Liver (tissue), 9 donors: ENCODE measurements around the gene TMEM131. TPM values are rescaled to one million over a fixed set of nuclear protein-coding genes. Genes with fewer than 3 reads are reported as not detected.
"Not testable (repeated sequence)": the region's sequence is repeated elsewhere in the genome, so short reads cannot be mapped to it uniquely, and the experiment has no call there.

Experiments
- DNase-seq: peaks from one replicate; pipeline ENCODE4 v3.0.0-alpha.2; 2017; ENCODE audit warnings: low spot score
- H3K27ac ChIP-seq, 2 donors: one replicate each; pipeline ENCODE4 v1.7.0; 2013; ENCODE audit warnings: inconsistent platforms in 2 of 2, low read length in 2 of 2, control low read depth in 1 of 2, low read depth in 1 of 2, mild to moderate bottlenecking in 1 of 2
- H3K27me3 ChIP-seq, 4 donors: one replicate each; pipeline versions ENCODE4 v1.6.1 to v1.7.0; 2013; ENCODE audit warnings: low read length in 3 of 4, inconsistent platforms in 1 of 4, mild to moderate bottlenecking in 1 of 4, moderate library complexity in 1 of 4; ENCODE audit not compliant: control insufficient read depth in 4 of 4, insufficient read depth in 4 of 4
- H3K36me3 ChIP-seq, 4 donors: one replicate each; pipeline versions ENCODE4 v1.6.1 to v1.7.0; 2013; ENCODE audit warnings: low read length in 3 of 4, mild to moderate bottlenecking in 3 of 4, low read depth in 1 of 4, moderate library complexity in 1 of 4; ENCODE audit not compliant: control insufficient read depth in 4 of 4, insufficient read depth in 3 of 4
- H3K4me1 ChIP-seq, 4 donors: one replicate each; pipeline versions ENCODE4 v1.6.1 to v1.7.0; 2013; ENCODE audit warnings: low read length in 3 of 4, mild to moderate bottlenecking in 3 of 4, moderate library complexity in 1 of 4; ENCODE audit not compliant: control insufficient read depth in 4 of 4, insufficient read depth in 4 of 4
- H3K4me3 ChIP-seq, 3 donors: one replicate each; pipeline versions ENCODE4 v1.6.1 to v1.7.0; 2013; ENCODE audit warnings: low read length in 3 of 3, control low read depth in 1 of 3, low read depth in 1 of 3, mild to moderate bottlenecking in 1 of 3
- H3K9ac ChIP-seq, 2 donors: one replicate each; pipeline ENCODE4 v1.7.0; 2013; ENCODE audit warnings: low read length in 2 of 2, mild to moderate bottlenecking in 2 of 2, moderate library complexity in 2 of 2, control low read depth in 1 of 2, low read depth in 1 of 2
- H3K9me3 ChIP-seq, 4 donors: one replicate each; pipeline versions ENCODE4 v1.6.1 to v1.7.0; 2013; ENCODE audit warnings: low read length in 3 of 4; ENCODE audit not compliant: control insufficient read depth in 4 of 4
- ATF3 ChIP-seq: IDR thresholded peaks from 2 replicates; pipeline ENCODE4 v1.6.1; 2016; ENCODE audit warnings: antibody characterized with exemption
- CTCF ChIP-seq: fragments of 150-350 bp; IDR thresholded peaks from 2 replicates; pipeline ENCODE4 v1.5.1; 2017; ENCODE audit warnings: improper control_type of control experiment, low read depth, low read length; ENCODE audit not compliant: missing input control
- EGR1 ChIP-seq, 2 donors: IDR thresholded peaks; 2 replicates each; pipeline ENCODE4 v1.6.1; 2016 to 2018; ENCODE audit warnings: antibody characterized with exemption in 2 of 2, low read depth in 2 of 2
- FOXA2 ChIP-seq: IDR thresholded peaks from 2 replicates; pipeline ENCODE4 v1.6.1; 2016; ENCODE audit warnings: antibody characterized with exemption
- HNF4A ChIP-seq, 2 donors: conservative IDR thresholded peaks; 2 replicates each; pipeline ENCODE4 v1.6.1; 2016; ENCODE audit warnings: antibody characterized with exemption in 2 of 2, mild to moderate bottlenecking in 2 of 2
- HNF4G ChIP-seq: IDR thresholded peaks from 2 replicates; pipeline ENCODE4 v1.6.1; 2016; ENCODE audit warnings: antibody characterized with exemption
- JUND ChIP-seq, 2 donors: IDR thresholded peaks; 2 replicates each; pipeline ENCODE4 v1.6.1; 2016; ENCODE audit warnings: antibody characterized with exemption in 2 of 2
- MAX ChIP-seq: IDR thresholded peaks from 2 replicates; pipeline ENCODE4 v1.6.1; 2016; ENCODE audit warnings: antibody characterized with exemption
- NR2F2 ChIP-seq: IDR thresholded peaks from 2 replicates; pipeline ENCODE4 v1.6.1; 2016; ENCODE audit warnings: antibody characterized with exemption
- RAD21 ChIP-seq, 2 donors: IDR thresholded peaks; 2 replicates each; pipeline ENCODE4 v1.6.1; 2016; ENCODE audit warnings: antibody characterized with exemption in 2 of 2, mild to moderate bottlenecking in 2 of 2
- RXRA ChIP-seq, 2 donors: IDR thresholded peaks; 2 replicates each; pipeline ENCODE4 v1.6.1; 2017 to 2018; ENCODE audit warnings: antibody characterized with exemption in 2 of 2, mild to moderate bottlenecking in 1 of 2
- TAF1 ChIP-seq: conservative IDR thresholded peaks from 2 replicates; pipeline ENCODE4 v1.6.1; 2016; ENCODE audit warnings: antibody characterized with exemption, mild to moderate bottlenecking
- YY1 ChIP-seq: IDR thresholded peaks from 2 replicates; pipeline ENCODE4 v1.6.1; 2016; ENCODE audit warnings: antibody characterized with exemption, mild to moderate bottlenecking
- WGBS: extraction: QIAGEN DNeasy Blood & Tissue Kit; methylation state at CpG from one replicate; pipeline ENCODE4 v1.1.7; 2013; 5-methylcytosine and 5-hydroxymethylcytosine counted together
- polyA plus RNA-seq, 2 donors: library from polyadenylated mRNA; stranded (reverse) in 1 of 2; unstranded in 1 of 2; fragments of 200-250 nt in 1 of 2; fragments of >200 nt in 1 of 2; fragmentation: Nextera tagmentation in 1 of 2; extraction: Ambion mirVana in 1 of 2; gene quantifications; one replicate each; pipeline versions ENCODE4 v1.2.1 to v1.2.3, GENCODE V29; 2013 to 2015
- total RNA-seq, 2 donors: library from RNA; depleted of rRNA; stranded (reverse); fragments of >200 nt; gene quantifications; one replicate each; pipeline ENCODE4 v1.2.3, GENCODE V29; 2014
- donor health status: healthy.
- donor health status: healthy.
- donor health status: healthy.
- donor health status: healthy.
- donor health status: healthy.

Gene TMEM131
- total and polyA plus RNA-seq, 4 donors = 6.1 to 22.8 (median 11.2) TPM

DNA sequence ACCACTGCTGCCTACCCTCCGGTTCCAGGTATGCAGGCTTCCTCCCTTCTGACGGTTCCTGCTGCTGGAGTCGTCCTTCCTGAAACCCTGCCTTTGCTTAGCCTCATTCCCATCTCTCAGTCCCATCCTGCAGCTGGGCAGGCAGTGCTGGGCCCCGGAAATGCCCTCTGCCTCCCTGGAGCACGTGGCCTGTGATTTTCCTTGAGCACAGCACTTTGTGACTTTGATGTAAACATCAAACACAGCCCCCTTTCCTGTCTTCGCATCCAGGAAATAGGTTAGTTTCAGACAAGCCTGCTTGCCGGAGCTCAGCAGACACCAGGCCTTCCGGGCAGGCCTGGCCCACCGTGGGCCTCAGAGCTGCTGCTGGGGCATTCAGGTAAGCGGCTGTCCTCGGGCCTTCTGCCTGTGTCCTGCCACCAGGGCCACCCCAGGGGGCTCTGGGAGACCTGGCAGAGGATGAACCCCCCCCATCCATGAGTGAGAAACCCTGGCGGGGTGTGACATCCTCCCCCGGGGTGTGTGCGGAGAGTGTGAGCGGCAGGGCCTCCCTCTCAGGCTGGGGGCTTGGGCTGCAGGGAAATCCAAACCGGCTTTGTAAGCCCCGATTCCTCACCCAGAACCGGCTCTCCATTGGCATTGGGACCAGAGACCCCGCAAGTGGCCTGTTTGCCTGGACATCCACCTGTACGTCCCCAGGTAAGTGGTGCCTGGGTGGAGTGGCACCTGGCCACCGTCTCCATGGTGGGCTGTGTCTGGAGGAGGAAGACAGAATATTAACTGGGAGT is 282.3 kb downstream of the TMEM131 start, which contains the start of gene ZAP70:
ZAP70 (plus strand) TSS at position 281 of the 788 bp plus-strand sequence. CDS start 10,461 bp downstream, outside the sequence.
- 84% methylated on average over 21 of the region's 21 CpGs for WGBS
- Histone ChIP-seq H3K9me3 (no peaks in the 10 kb centered on the region), H3K4me1 (no peaks in the 10 kb centered on the region), H3K36me3 (no peaks in the 10 kb centered on the region), H3K9ac (peak within 1 kb of the TSS in 1 of 2 donors; percentile 7), H3K4me3 (peak within 1 kb of the TSS in 1 of 3 donors; percentile 6), H3K27ac (peak within 1 kb of the TSS in 1 of 2 donors; percentile 19), H3K27me3 (no peaks in the 10 kb centered on the region)
- TF ChIP-seq JUND (IDR thresholded peaks at IDR 0.05) (no peak), CTCF (no peak), ATF3 (no peak), MAX (no peak), NR2F2 (no peak), RAD21 (IDR thresholded peaks at IDR 0.05) (no peak), TAF1 (no peak), EGR1 (IDR thresholded peaks at IDR 0.05; ENCODE audit: low read depth in 2 of 2) (no peak), HNF4A (conservative IDR thresholded peaks at IDR 0.05) (no peak), YY1 (no peak), HNF4G (no peak), RXRA (IDR thresholded peaks at IDR 0.05) (no peak)
- no peak for DNase-seq

GRCh38 chr2:97712693-97713295 is 283.0 kb downstream of the TMEM131 start:
- no peaks in the 10 kb centered on the region for H3K9me3 ChIP-seq
- H3K4me1 ChIP-seq = no peaks in the 10 kb centered on the region
- H3K36me3 ChIP-seq = no peaks in the 10 kb centered on the region
- peak overlapping the region in 1 of 2 donors; percentile 5 for H3K27ac ChIP-seq
- no peak for DNase-seq
- H3K27me3 ChIP-seq = no peaks in the 10 kb centered on the region
- TF ChIP-seq CTCF (no peak), FOXA2 (no peak), MAX (no peak), ATF3 (no peak), TAF1 (no peak)
- no peak overlapping the region for H3K4me3 ChIP-seq
- WGBS = 77% methylated on average over 11 of the region's 11 CpGs
- H3K9ac ChIP-seq = no peak overlapping the region

- not testable (repeated sequence) for H3K27me3 ChIP-seq, H3K9ac ChIP-seq, H3K36me3 ChIP-seq, H3K4me3 ChIP-seq, DNase-seq, H3K4me1 ChIP-seq, H3K9me3 ChIP-seq
- peak overlapping the region in 1 of 2 donors; percentile 5 for H3K27ac ChIP-seq
- WGBS = 56% methylated on average over 9 of the region's 9 CpGs
Measured at GRCh38 chr2:97712175-97712574, 283.6 kb downstream of the TMEM131 start.
